Activated gamma-delta T cell treated with Interleukin-2 at 50 U/mL for 16 hours (primary cell): Measurements from ENCODE around the gene OR1B1.
"Not testable (repeated sequence)": the region's sequence is repeated elsewhere in the genome, so short reads cannot be mapped to it uniquely, and the experiment has no call there.

ENCODE experiments used
- DNase-seq: peaks from one replicate; pipeline ENCODE4 v3.0.0-alpha.2; 2020

OR1B1 gene

GRCh38 chr9:122657527-122657926 lies at the start of gene OR1B1:
Gene OR1B1 (minus strand): TSS chr9:122657627.
- DNase-seq: no peak

- DNase-seq: no peak
These were observed 38.3 kb upstream of the OR1B1 start for GRCh38 chr9:122695696-122696095.

- no peak for DNase-seq
These were observed 27.4 kb upstream of the OR1B1 start for GRCh38 chr9:122684851-122685250.

- DNase-seq: no peak
These were observed 15.1 kb upstream of the OR1B1 start for GRCh38 chr9:122672481-122672880.

- no peak for DNase-seq
These were observed 4.0 kb upstream of the OR1B1 start, which contains the start of gene OR1L1 for GRCh38 chr9:122661416-122661815. Gene OR1L1 (plus strand): TSS chr9:122661716. CDS start chr9:122661716, 0 bp downstream.

- DNase-seq: no peak
These were observed 1.0 kb downstream of the OR1B1 start for GRCh38 chr9:122656378-122656777.

- DNase-seq: no peak
These were observed 15.2 kb downstream of the OR1B1 start for GRCh38 chr9:122642226-122642625.

GRCh38 chr9:122619996-122620395 lies 37.4 kb downstream of the OR1B1 start:
- DNase-seq: no peak

GRCh38 chr9:122614362-122614761 lies 43.1 kb downstream of the OR1B1 start, which contains the start of gene OR1Q1:
Gene OR1Q1 (plus strand): TSS chr9:122614738. CDS start chr9:122614738, 0 bp downstream.
- DNase-seq: no peak

- no peak for DNase-seq
These were observed 47.6 kb downstream of the OR1B1 start for GRCh38 chr9:122609804-122610203.

GRCh38 chr9:122606587-122606986 lies 50.8 kb downstream of the OR1B1 start:
- DNase-seq: no peak

GRCh38 chr9:122605691-122606090 lies 51.7 kb downstream of the OR1B1 start:
- DNase-seq: no peak

GRCh38 chr9:122583284-122583683 lies 74.1 kb downstream of the OR1B1 start, which contains the start of gene OR1L8:
Gene OR1L8 (minus strand): TSS chr9:122583384. CDS start chr9:122568477, 14,907 bp downstream.
- not testable (repeated sequence) for DNase-seq

GRCh38 chr9:122580360-122580759 lies 77.1 kb downstream of the OR1B1 start:
- no peak for DNase-seq

GRCh38 chr9:122579874-122580273 lies 77.6 kb downstream of the OR1B1 start:
- no peak for DNase-seq
